H1 (cell line): ENCODE results near the gene MTCH2. TPM values are rescaled to one million over a fixed set of nuclear protein-coding genes. Genes with fewer than 3 reads are reported as not detected.

Experiments used
- ATF3 ChIP-seq: IDR thresholded peaks from 2 replicates; pipeline ENCODE4 v1.6.1; 2011; ENCODE audit warnings: low read depth, mild to moderate bottlenecking, low read length; ENCODE audit not compliant: insufficient read depth
- CREB1 ChIP-seq: IDR thresholded peaks from 2 replicates; pipeline ENCODE4 v1.6.1; 2012; ENCODE audit warnings: inconsistent platforms
- E2F6 ChIP-seq: IDR thresholded peaks from 2 replicates; pipeline ENCODE4 v1.6.1; 2012; ENCODE audit warnings: inconsistent platforms
- JUN ChIP-seq: IDR thresholded peaks from 2 replicates; pipeline ENCODE4 v1.6.1; 2011; ENCODE audit warnings: low read depth, mild to moderate bottlenecking, improper control_type of control experiment, low read length
- MAFK ChIP-seq: IDR thresholded peaks from 2 replicates; pipeline ENCODE4 v1.6.1; 2012; ENCODE audit warnings: low read depth, mild to moderate bottlenecking, improper control_type of control experiment, low read length
- POU5F1 ChIP-seq: IDR thresholded peaks from 2 replicates; pipeline ENCODE4 v1.6.1; 2011; ENCODE audit warnings: low read depth, mild to moderate bottlenecking, low read length, moderate library complexity
- RNF2 ChIP-seq: fragments of 200-900, 300-1000 bp; sonication (generic); IDR thresholded peaks from 2 replicates; pipeline ENCODE4 v1.7.1; 2016; ENCODE audit warnings: borderline replicate concordance, low read depth, mild to moderate bottlenecking, antibody characterized with exemption, low read length; ENCODE audit not compliant: poor library complexity, severe bottlenecking; ENCODE audit errors: missing control alignments
- RXRA ChIP-seq: IDR thresholded peaks from 2 replicates; pipeline ENCODE4 v1.6.1; 2011; ENCODE audit warnings: low read depth, mild to moderate bottlenecking, low read length, moderate library complexity; ENCODE audit not compliant: insufficient read depth
- SIX5 ChIP-seq: IDR thresholded peaks from 2 replicates; pipeline ENCODE4 v1.6.1; 2011; ENCODE audit warnings: mild to moderate bottlenecking, low read depth, low read length
- polyA plus RNA-seq, 7 experiments: library from polyadenylated mRNA; depleted of rRNA in 3 of 7; stranded (reverse) in 5 of 7; unstranded in 2 of 7; fragments of >200 nt in 5 of 7; fragments of 200-250 nt in 2 of 7; gene quantifications; 1 replicate in 5 of 7; 2 replicates in 1 of 7; 4 replicates in 1 of 7; pipeline versions ENCODE4 v1.2.1 to v1.2.3, GENCODE V29; 2011 to 2013; ENCODE audit warnings: missing spikeins in 2 of 7, mixed read lengths in 2 of 7
- total RNA-seq: library from RNA; stranded (reverse); fragmentation: NEBNext Ultra II Directional; extraction: Animal tissue kit (Norgen Biotek cat#: 25700); gene quantifications from 2 replicates; pipeline ENCODE4 v1.2.1, GENCODE V29; 2021
- TF ChIP-seq, protein P1 (sequence below): fragments of 300-600 bp; sonication (generic); IDR thresholded peaks from 2 replicates; pipeline ENCODE4 v1.7.1; 2012; ENCODE audit warnings: low read length, moderate library complexity, mild to moderate bottlenecking, inconsistent platforms; ENCODE audit not compliant: insufficient replicate concordance

MTCH2 gene
- total and polyA plus RNA-seq, 2 of the 8 experiments (the other 6 are each of a cell fraction or from before 2014, with no cell fraction given) = 157 to 171 TPM

- TF ChIP-seq, protein P1, sequence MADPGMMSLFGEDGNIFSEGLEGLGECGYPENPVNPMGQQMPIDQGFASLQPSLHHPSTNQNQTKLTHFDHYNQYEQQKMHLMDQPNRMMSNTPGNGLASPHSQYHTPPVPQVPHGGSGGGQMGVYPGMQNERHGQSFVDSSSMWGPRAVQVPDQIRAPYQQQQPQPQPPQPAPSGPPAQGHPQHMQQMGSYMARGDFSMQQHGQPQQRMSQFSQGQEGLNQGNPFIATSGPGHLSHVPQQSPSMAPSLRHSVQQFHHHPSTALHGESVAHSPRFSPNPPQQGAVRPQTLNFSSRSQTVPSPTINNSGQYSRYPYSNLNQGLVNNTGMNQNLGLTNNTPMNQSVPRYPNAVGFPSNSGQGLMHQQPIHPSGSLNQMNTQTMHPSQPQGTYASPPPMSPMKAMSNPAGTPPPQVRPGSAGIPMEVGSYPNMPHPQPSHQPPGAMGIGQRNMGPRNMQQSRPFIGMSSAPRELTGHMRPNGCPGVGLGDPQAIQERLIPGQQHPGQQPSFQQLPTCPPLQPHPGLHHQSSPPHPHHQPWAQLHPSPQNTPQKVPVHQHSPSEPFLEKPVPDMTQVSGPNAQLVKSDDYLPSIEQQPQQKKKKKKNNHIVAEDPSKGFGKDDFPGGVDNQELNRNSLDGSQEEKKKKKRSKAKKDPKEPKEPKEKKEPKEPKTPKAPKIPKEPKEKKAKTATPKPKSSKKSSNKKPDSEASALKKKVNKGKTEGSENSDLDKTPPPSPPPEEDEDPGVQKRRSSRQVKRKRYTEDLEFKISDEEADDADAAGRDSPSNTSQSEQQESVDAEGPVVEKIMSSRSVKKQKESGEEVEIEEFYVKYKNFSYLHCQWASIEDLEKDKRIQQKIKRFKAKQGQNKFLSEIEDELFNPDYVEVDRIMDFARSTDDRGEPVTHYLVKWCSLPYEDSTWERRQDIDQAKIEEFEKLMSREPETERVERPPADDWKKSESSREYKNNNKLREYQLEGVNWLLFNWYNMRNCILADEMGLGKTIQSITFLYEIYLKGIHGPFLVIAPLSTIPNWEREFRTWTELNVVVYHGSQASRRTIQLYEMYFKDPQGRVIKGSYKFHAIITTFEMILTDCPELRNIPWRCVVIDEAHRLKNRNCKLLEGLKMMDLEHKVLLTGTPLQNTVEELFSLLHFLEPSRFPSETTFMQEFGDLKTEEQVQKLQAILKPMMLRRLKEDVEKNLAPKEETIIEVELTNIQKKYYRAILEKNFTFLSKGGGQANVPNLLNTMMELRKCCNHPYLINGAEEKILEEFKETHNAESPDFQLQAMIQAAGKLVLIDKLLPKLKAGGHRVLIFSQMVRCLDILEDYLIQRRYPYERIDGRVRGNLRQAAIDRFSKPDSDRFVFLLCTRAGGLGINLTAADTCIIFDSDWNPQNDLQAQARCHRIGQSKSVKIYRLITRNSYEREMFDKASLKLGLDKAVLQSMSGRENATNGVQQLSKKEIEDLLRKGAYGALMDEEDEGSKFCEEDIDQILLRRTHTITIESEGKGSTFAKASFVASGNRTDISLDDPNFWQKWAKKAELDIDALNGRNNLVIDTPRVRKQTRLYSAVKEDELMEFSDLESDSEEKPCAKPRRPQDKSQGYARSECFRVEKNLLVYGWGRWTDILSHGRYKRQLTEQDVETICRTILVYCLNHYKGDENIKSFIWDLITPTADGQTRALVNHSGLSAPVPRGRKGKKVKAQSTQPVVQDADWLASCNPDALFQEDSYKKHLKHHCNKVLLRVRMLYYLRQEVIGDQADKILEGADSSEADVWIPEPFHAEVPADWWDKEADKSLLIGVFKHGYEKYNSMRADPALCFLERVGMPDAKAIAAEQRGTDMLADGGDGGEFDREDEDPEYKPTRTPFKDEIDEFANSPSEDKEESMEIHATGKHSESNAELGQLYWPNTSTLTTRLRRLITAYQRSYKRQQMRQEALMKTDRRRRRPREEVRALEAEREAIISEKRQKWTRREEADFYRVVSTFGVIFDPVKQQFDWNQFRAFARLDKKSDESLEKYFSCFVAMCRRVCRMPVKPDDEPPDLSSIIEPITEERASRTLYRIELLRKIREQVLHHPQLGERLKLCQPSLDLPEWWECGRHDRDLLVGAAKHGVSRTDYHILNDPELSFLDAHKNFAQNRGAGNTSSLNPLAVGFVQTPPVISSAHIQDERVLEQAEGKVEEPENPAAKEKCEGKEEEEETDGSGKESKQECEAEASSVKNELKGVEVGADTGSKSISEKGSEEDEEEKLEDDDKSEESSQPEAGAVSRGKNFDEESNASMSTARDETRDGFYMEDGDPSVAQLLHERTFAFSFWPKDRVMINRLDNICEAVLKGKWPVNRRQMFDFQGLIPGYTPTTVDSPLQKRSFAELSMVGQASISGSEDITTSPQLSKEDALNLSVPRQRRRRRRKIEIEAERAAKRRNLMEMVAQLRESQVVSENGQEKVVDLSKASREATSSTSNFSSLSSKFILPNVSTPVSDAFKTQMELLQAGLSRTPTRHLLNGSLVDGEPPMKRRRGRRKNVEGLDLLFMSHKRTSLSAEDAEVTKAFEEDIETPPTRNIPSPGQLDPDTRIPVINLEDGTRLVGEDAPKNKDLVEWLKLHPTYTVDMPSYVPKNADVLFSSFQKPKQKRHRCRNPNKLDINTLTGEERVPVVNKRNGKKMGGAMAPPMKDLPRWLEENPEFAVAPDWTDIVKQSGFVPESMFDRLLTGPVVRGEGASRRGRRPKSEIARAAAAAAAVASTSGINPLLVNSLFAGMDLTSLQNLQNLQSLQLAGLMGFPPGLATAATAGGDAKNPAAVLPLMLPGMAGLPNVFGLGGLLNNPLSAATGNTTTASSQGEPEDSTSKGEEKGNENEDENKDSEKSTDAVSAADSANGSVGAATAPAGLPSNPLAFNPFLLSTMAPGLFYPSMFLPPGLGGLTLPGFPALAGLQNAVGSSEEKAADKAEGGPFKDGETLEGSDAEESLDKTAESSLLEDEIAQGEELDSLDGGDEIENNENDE = no peak
- no peak for TF ChIP-seq RNF2
- TF ChIP-seq MAFK = no peak
- TF ChIP-seq POU5F1 = no peak
- no peak for TF ChIP-seq SIX5
- no peak for TF ChIP-seq CREB1
- TF ChIP-seq E2F6 = no peak
- TF ChIP-seq ATF3 = no peak
- TF ChIP-seq RXRA = no peak
- TF ChIP-seq JUN = no peak
Measured at GRCh38 chr11:47587723-47588326, 54.5 kb downstream of the MTCH2 start (continued).
